ENCODE results near the gene SLA2.
A peak's percentile ranks its signal among the peaks of the same experiment; 100 is the strongest.
"Not testable (repeated sequence)": the region's sequence is repeated elsewhere in the genome, so short reads cannot be mapped to it uniquely, and the experiment has no call there.

Gene SLA2

GRCh38 chr20:36642136-36642535 lies 3.9 kb downstream of the SLA2 start:
- peak; percentile 57 for DNase-seq (ENCODE audit: low read depth)
- TF ChIP-seq MYC (IDR thresholded peaks at IDR 0.05; ENCODE audit: low read depth, low read length): no peak
- TF ChIP-seq MAX (IDR thresholded peaks at IDR 0.05; ENCODE audit: low read depth, low read length): no peak
- no peak for TF ChIP-seq POLR2A (IDR thresholded peaks at IDR 0.05; ENCODE audit: extremely low read depth, insufficient read length)
- TF ChIP-seq CTCF (IDR thresholded peaks at IDR 0.05; ENCODE audit: low read depth, low read length): no peak
- no peak overlapping the region for H3K4me3 ChIP-seq (ENCODE audit: low read depth, low read length)

GRCh38 chr20:36641506-36641843 lies 4.5 kb downstream of the SLA2 start:
- DNase-seq (ENCODE audit: low read depth): no peak
- no peak overlapping the region for H3K4me3 ChIP-seq (ENCODE audit: low read depth, low read length)
- TF ChIP-seq MYC (IDR thresholded peaks at IDR 0.05; ENCODE audit: low read depth, low read length) (no peak), CTCF (IDR thresholded peaks at IDR 0.05; ENCODE audit: low read depth, low read length) (no peak), MAX (IDR thresholded peaks at IDR 0.05; ENCODE audit: low read depth, low read length) (no peak), POLR2A (IDR thresholded peaks at IDR 0.05; ENCODE audit: extremely low read depth, insufficient read length) (no peak)

- not testable (repeated sequence) for DNase-seq (ENCODE audit: low read depth); H3K4me3 ChIP-seq (ENCODE audit: low read depth, low read length)
Observed at GRCh38 chr20:36638876-36639400, 7.1 kb downstream of the SLA2 start.

GRCh38 chr20:36634342-36634741 lies 11.7 kb downstream of the SLA2 start:
- DNase-seq (ENCODE audit: low read depth): no peak
- TF ChIP-seq CTCF (IDR thresholded peaks at IDR 0.05; ENCODE audit: low read depth, low read length) (no peak), MAX (IDR thresholded peaks at IDR 0.05; ENCODE audit: low read depth, low read length) (no peak), MYC (IDR thresholded peaks at IDR 0.05; ENCODE audit: low read depth, low read length) (no peak), POLR2A (IDR thresholded peaks at IDR 0.05; ENCODE audit: extremely low read depth, insufficient read length) (no peak)
- H3K4me3 ChIP-seq (ENCODE audit: low read depth, low read length): no peak overlapping the region

GRCh38 chr20:36633285-36633772 lies 12.7 kb downstream of the SLA2 start:
- no peak overlapping the region for H3K4me3 ChIP-seq (ENCODE audit: low read depth, low read length)
- peak; percentile 80 for TF ChIP-seq MAX (IDR thresholded peaks at IDR 0.05; ENCODE audit: low read depth, low read length)
- 0 out of 2 replicates have a peak, but pooled peaks have one; percentile 27 for TF ChIP-seq MYC (IDR thresholded peaks at IDR 0.05; ENCODE audit: low read depth, low read length)
- no peak for TF ChIP-seq CTCF (IDR thresholded peaks at IDR 0.05; ENCODE audit: low read depth, low read length)
- DNase-seq (ENCODE audit: low read depth): peak; percentile 68

GRCh38 chr20:36632487-36633284 lies 13.3 kb downstream of the SLA2 start:
- peak; percentile 46 for DNase-seq (ENCODE audit: low read depth)
- no peak for TF ChIP-seq POLR2A (IDR thresholded peaks at IDR 0.05; ENCODE audit: extremely low read depth, insufficient read length)
- TF ChIP-seq MAX (IDR thresholded peaks at IDR 0.05; ENCODE audit: low read depth, low read length): no peak
- no peak overlapping the region for H3K4me3 ChIP-seq (ENCODE audit: low read depth, low read length)
